ENCODE results near the gene CDC42EP4. TPM values are rescaled to one million over a fixed set of nuclear protein-coding genes. Genes with fewer than 3 reads are reported as not detected.

CDC42EP4 gene
- total RNA-seq, 1 experiment from 2014 or later = 48.4 TPM

DNA sequence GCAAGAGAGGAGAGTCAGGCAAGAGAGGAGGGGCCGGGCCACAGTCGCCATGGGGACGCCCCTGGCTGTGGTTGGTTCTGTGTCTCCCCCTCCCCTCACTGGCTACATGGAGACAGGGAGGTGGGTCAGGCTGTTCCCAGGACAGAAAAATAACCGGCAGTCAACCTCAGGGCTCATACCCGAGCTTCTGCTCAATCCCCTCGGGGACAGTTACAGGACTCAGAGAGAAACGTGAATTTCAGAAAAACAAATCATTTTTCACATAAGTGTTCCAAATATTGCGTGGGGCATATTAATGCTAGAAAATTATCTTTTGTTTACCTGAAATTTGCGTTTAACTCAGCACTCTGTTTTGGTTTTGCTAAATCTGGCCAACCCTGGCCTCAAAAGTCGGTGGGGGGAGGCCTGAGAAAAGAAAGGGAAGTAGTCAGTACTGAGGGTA lies 27.9 kb downstream of the CDC42EP4 start:
- Histone ChIP-seq H3K9me3 (ENCODE audit: insufficient read depth, low read depth) (no peaks in the 10 kb centered on the region), H3K4me2 (no peak overlapping the region), H3K79me2 (ENCODE audit: low read depth) (peaks cover 59% of the 10 kb centered on the region), H3K4me3 (no peak overlapping the region), H3K27me3 (ENCODE audit: insufficient read depth, low read depth) (no peaks in the 10 kb centered on the region), H3K27ac (no peak overlapping the region), H2AFZ (no peak overlapping the region), H3K9me2 (ENCODE audit: insufficient read depth) (no peaks in the 10 kb centered on the region), H3K36me3 (ENCODE audit: low read depth) (peaks cover 25% of the 10 kb centered on the region; the same call in 1 of the 2 replicates), H4K20me1 (ENCODE audit: insufficient read depth) (peaks cover 48% of the 10 kb centered on the region), H3F3A (ENCODE audit: insufficient read depth, low read depth) (peaks cover 35% of the 10 kb centered on the region), H3K4me1 (replicated peaks; ENCODE audit: insufficient read depth) (peaks cover 22% of the 10 kb centered on the region)
- intact Hi-C loops (cut with micrococcal nuclease; ENCODE audit: unreplicated experiment) = no loop called here
- TSS peak; percentile 29 for BruUV-seq (replicated peaks)
- ChIA-PET POLR2A (ENCODE audit: unreplicated experiment) (interaction anchor here (0.6 kb wide), 1 partner anchor 34 kb away, joined by 4 read pairs; no protein-coding TSS in a partner anchor), CTCF (interaction anchor here (0.6 kb wide), 1 partner anchor 28 kb away, joined by 3 read pairs; no protein-coding TSS in a partner anchor)
- no peak for DNase-seq
- TF ChIP-seq EZH2 (IDR thresholded peaks at IDR 0.05; ENCODE audit: low read depth) = no peak
- TF ChIP-seq, protein P1, sequence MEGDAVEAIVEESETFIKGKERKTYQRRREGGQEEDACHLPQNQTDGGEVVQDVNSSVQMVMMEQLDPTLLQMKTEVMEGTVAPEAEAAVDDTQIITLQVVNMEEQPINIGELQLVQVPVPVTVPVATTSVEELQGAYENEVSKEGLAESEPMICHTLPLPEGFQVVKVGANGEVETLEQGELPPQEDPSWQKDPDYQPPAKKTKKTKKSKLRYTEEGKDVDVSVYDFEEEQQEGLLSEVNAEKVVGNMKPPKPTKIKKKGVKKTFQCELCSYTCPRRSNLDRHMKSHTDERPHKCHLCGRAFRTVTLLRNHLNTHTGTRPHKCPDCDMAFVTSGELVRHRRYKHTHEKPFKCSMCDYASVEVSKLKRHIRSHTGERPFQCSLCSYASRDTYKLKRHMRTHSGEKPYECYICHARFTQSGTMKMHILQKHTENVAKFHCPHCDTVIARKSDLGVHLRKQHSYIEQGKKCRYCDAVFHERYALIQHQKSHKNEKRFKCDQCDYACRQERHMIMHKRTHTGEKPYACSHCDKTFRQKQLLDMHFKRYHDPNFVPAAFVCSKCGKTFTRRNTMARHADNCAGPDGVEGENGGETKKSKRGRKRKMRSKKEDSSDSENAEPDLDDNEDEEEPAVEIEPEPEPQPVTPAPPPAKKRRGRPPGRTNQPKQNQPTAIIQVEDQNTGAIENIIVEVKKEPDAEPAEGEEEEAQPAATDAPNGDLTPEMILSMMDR (conservative IDR thresholded peaks at IDR 0.05) = no peak

DNA sequence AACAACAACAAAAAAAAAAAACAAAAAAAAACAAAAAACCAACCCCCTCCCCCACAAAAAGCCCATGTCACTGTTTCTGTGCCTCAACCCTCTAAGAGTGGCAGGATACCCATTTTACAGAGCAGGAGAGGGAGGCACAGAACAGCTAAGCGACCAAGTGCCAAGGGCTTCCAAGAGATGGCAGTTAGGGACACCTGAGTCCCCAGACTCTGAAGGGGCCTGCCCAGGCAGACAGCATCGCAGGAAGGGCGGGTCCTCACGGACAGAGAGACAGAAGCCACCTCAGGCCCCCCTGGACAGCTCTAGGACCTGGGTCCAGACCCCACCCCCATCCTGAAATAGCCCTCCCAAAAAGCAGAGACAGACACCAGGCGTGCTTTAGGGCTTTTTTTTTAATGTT lies 28.6 kb downstream of the CDC42EP4 start:
- POLR2A ChIA-PET (ENCODE audit: unreplicated experiment) = no interaction called here

DNA sequence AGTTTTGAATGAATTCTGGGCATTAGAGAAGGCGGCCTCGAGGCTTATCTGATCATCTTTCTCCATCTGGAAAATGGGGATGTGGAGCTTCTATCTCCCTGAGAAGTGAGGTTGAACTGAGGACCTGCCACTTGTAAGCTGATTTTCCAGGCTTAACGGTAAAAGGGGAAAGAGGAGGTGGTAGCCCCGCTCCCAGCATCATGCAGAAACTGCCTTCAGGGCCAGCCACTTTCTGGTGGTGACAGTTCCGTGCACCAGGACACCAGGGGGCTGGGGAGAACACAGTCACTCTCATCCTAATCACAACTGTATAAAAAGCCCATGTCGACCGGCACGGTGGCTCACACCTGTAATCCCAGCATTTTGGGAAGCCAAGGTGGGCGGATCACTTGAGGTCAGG lies 29.2 kb downstream of the CDC42EP4 start:
- Histone ChIP-seq H3K36me3 (ENCODE audit: low read depth) (peaks cover 25% of the 10 kb centered on the region; the same call in 1 of the 2 replicates), H3K27ac (no peak overlapping the region), H3K4me3 (no peak overlapping the region), H3F3A (ENCODE audit: insufficient read depth, low read depth) (peaks cover 34% of the 10 kb centered on the region), H3K4me1 (replicated peaks; ENCODE audit: insufficient read depth) (peaks cover 10% of the 10 kb centered on the region), H3K4me2 (no peak overlapping the region), H3K79me2 (ENCODE audit: low read depth) (peaks cover 46% of the 10 kb centered on the region), H3K9me2 (ENCODE audit: insufficient read depth) (no peaks in the 10 kb centered on the region), H2AFZ (no peak overlapping the region), H3K9me3 (ENCODE audit: insufficient read depth, low read depth) (no peaks in the 10 kb centered on the region), H3K27me3 (ENCODE audit: insufficient read depth, low read depth) (no peaks in the 10 kb centered on the region), H4K20me1 (ENCODE audit: insufficient read depth) (peaks cover 36% of the 10 kb centered on the region)
- CTCF ChIA-PET = interaction anchor here (0.7 kb wide), 1 partner anchor 625 kb away, joined by 4 read pairs; no protein-coding TSS in a partner anchor
- TF ChIP-seq EZH2 (IDR thresholded peaks at IDR 0.05; ENCODE audit: low read depth) = no peak
- TF ChIP-seq, protein P1 (conservative IDR thresholded peaks at IDR 0.05) = no peak
- POLR2A ChIA-PET (ENCODE audit: unreplicated experiment) = no interaction called here
- intact Hi-C loops (cut with micrococcal nuclease; ENCODE audit: unreplicated experiment) = no loop called here
- no TSS peak for BruUV-seq (replicated peaks)
- DNase-seq = no peak

More for the DNA sequence above, 28.6 kb downstream of the CDC42EP4 start:
- H4K20me1 ChIP-seq (ENCODE audit: insufficient read depth) = peaks cover 42% of the 10 kb centered on the region
- no peak overlapping the region for H3K27ac ChIP-seq
- peaks cover 52% of the 10 kb centered on the region for H3K79me2 ChIP-seq (ENCODE audit: low read depth)
- H3K4me1 ChIP-seq (replicated peaks; ENCODE audit: insufficient read depth) = peaks cover 16% of the 10 kb centered on the region
- H2AFZ ChIP-seq = no peak overlapping the region
- no peaks in the 10 kb centered on the region for H3K9me3 ChIP-seq (ENCODE audit: insufficient read depth, low read depth)
- peaks cover 25% of the 10 kb centered on the region; the same call in 1 of the 2 replicates for H3K36me3 ChIP-seq (ENCODE audit: low read depth)
- TF ChIP-seq, protein P1 (conservative IDR thresholded peaks at IDR 0.05) = no peak
- no peak for TF ChIP-seq EZH2 (IDR thresholded peaks at IDR 0.05; ENCODE audit: low read depth)
- peaks cover 35% of the 10 kb centered on the region for H3F3A ChIP-seq (ENCODE audit: insufficient read depth, low read depth)
- no peak overlapping the region for H3K4me2 ChIP-seq
- CTCF ChIA-PET = interaction anchor here (0.6 to 0.7 kb wide), 2 partner anchors 28 to 625 kb away, joined by 3 to 4 read pairs; no protein-coding TSS in a partner anchor
- no TSS peak for BruUV-seq (replicated peaks)
- intact Hi-C loops (cut with micrococcal nuclease; ENCODE audit: unreplicated experiment) = no loop called here
- no peaks in the 10 kb centered on the region for H3K9me2 ChIP-seq (ENCODE audit: insufficient read depth)
- no peak overlapping the region for H3K4me3 ChIP-seq
- no peak for DNase-seq
- no peaks in the 10 kb centered on the region for H3K27me3 ChIP-seq (ENCODE audit: insufficient read depth, low read depth)
